BLaER1 (cell line): ENCODE results near the gene BIN1.

Experiments used
- H3K27ac ChIP-seq: shearing (Covaris generic); formaldehyde crosslinking; 2 replicates; pipeline ENCODE4 v1.8.1; 2022
- H3K27me3 ChIP-seq: shearing (Covaris generic); formaldehyde crosslinking; 2 replicates; pipeline ENCODE4 v1.8.1; 2022
- H3K36me3 ChIP-seq: shearing (Covaris generic); formaldehyde crosslinking; 2 replicates; pipeline ENCODE4 v1.8.1; 2022
- H3K4me1 ChIP-seq: shearing (Covaris generic); formaldehyde crosslinking; 2 replicates; pipeline ENCODE4 v1.8.1; 2022
- H3K4me2 ChIP-seq: shearing (Covaris generic); formaldehyde crosslinking; 2 replicates; pipeline ENCODE4 v1.8.1; 2022
- H3K4me3 ChIP-seq: shearing (Covaris generic); formaldehyde crosslinking; 2 replicates; pipeline ENCODE4 v1.8.1; 2022
- H3K9ac ChIP-seq: shearing (Covaris generic); formaldehyde crosslinking; 2 replicates; pipeline ENCODE4 v1.8.1; 2022
- H3K9me3 ChIP-seq: shearing (Covaris generic); formaldehyde crosslinking; 2 replicates; pipeline ENCODE4 v1.8.1; 2022
- H4K20me1 ChIP-seq: shearing (Covaris generic); formaldehyde crosslinking; 2 replicates; pipeline ENCODE4 v1.8.1; 2022
- Cebpa-rat ChIP-seq: shearing (Covaris generic); IDR thresholded peaks from 2 replicates; pipeline ENCODE4 v1.8.1; 2022

The BIN1 gene

GRCh38 chr2:127011231-127011661, 95.7 kb downstream of the BIN1 start:
- H3K9me3 ChIP-seq = no peaks in the 10 kb centered on the region
- H3K36me3 ChIP-seq = no peaks in the 10 kb centered on the region
- no peaks in the 10 kb centered on the region for H3K27me3 ChIP-seq
- peaks cover 19% of the 10 kb centered on the region for H3K4me1 ChIP-seq
- no peak overlapping the region for H3K4me3 ChIP-seq
- H3K9ac ChIP-seq = no peak overlapping the region
- H4K20me1 ChIP-seq = no peaks in the 10 kb centered on the region
- no peak overlapping the region for H3K4me2 ChIP-seq
- TF ChIP-seq Cebpa-rat = no peak
- H3K27ac ChIP-seq = no peak overlapping the region

- Histone ChIP-seq H3K4me3 (no peak overlapping the region), H3K9me3 (no peaks in the 10 kb centered on the region), H4K20me1 (no peaks in the 10 kb centered on the region), H3K36me3 (no peaks in the 10 kb centered on the region), H3K27ac (no peak overlapping the region), H3K4me2 (no peak overlapping the region), H3K9ac (no peak overlapping the region), H3K27me3 (no peaks in the 10 kb centered on the region), H3K4me1 (peaks cover 12% of the 10 kb centered on the region)
- TF ChIP-seq Cebpa-rat = no peak
Measured at GRCh38 chr2:127008265-127009015, 98.5 kb downstream of the BIN1 start.

GRCh38 chr2:127007652-127008051, 99.3 kb downstream of the BIN1 start:
- Histone ChIP-seq H3K9ac (no peak overlapping the region), H3K4me1 (peaks cover 4% of the 10 kb centered on the region), H3K36me3 (no peaks in the 10 kb centered on the region), H3K4me2 (no peak overlapping the region), H4K20me1 (no peaks in the 10 kb centered on the region), H3K9me3 (no peaks in the 10 kb centered on the region), H3K4me3 (no peak overlapping the region), H3K27me3 (no peaks in the 10 kb centered on the region), H3K27ac (no peak overlapping the region)
- no peak for TF ChIP-seq Cebpa-rat

GRCh38 chr2:127006962-127007361, 100.0 kb downstream of the BIN1 start:
- no peak overlapping the region for H3K4me2 ChIP-seq
- no peaks in the 10 kb centered on the region for H3K4me1 ChIP-seq
- TF ChIP-seq Cebpa-rat = no peak

GRCh38 chr2:127004893-127005600, 101.9 kb downstream of the BIN1 start:
- Histone ChIP-seq H3K27ac (no peak overlapping the region), H3K4me3 (no peak overlapping the region)
- TF ChIP-seq Cebpa-rat = no peak

More at GRCh38 chr2:127006962-127007361, 100.0 kb downstream of the BIN1 start:
- Histone ChIP-seq H3K36me3 (no peaks in the 10 kb centered on the region), H3K9ac (no peak overlapping the region), H3K4me3 (no peak overlapping the region), H3K27ac (no peak overlapping the region), H3K27me3 (no peaks in the 10 kb centered on the region), H4K20me1 (no peaks in the 10 kb centered on the region), H3K9me3 (no peaks in the 10 kb centered on the region)

GRCh38 chr2:127003070-127003800, 103.7 kb downstream of the BIN1 start:
- Histone ChIP-seq H3K4me3 (no peak overlapping the region), H4K20me1 (no peaks in the 10 kb centered on the region), H3K9me3 (no peaks in the 10 kb centered on the region), H3K27me3 (no peaks in the 10 kb centered on the region), H3K27ac (no peak overlapping the region), H3K4me1 (0 out of 2 replicates have a peak, but pooled peaks cover 4% of the 10 kb centered on the region), H3K4me2 (no peak overlapping the region), H3K9ac (no peak overlapping the region), H3K36me3 (no peaks in the 10 kb centered on the region)
- no peak for TF ChIP-seq Cebpa-rat

More at GRCh38 chr2:127004893-127005600, 101.9 kb downstream of the BIN1 start:
- Histone ChIP-seq H3K4me2 (no peak overlapping the region), H3K4me1 (no peaks in the 10 kb centered on the region), H4K20me1 (no peaks in the 10 kb centered on the region), H3K9me3 (no peaks in the 10 kb centered on the region), H3K27me3 (no peaks in the 10 kb centered on the region), H3K36me3 (no peaks in the 10 kb centered on the region), H3K9ac (no peak overlapping the region)

GRCh38 chr2:127001751-127002150, 105.2 kb downstream of the BIN1 start:
- H3K9ac ChIP-seq = no peak overlapping the region
- no peak for TF ChIP-seq Cebpa-rat
- H3K4me2 ChIP-seq = no peak overlapping the region
- no peak overlapping the region for H3K4me3 ChIP-seq
- H3K9me3 ChIP-seq = no peaks in the 10 kb centered on the region
- no peaks in the 10 kb centered on the region for H3K27me3 ChIP-seq
- no peak overlapping the region for H3K27ac ChIP-seq
- H3K4me1 ChIP-seq = 0 out of 2 replicates have a peak, but pooled peaks cover 4% of the 10 kb centered on the region
- H3K36me3 ChIP-seq = no peaks in the 10 kb centered on the region
- H4K20me1 ChIP-seq = no peaks in the 10 kb centered on the region

- Histone ChIP-seq H3K9ac (no peak overlapping the region), H3K9me3 (no peaks in the 10 kb centered on the region), H3K4me1 (0 out of 2 replicates have a peak, but pooled peaks cover 4% of the 10 kb centered on the region), H3K27ac (no peak overlapping the region), H3K4me3 (no peak overlapping the region), H3K36me3 (no peaks in the 10 kb centered on the region), H4K20me1 (no peaks in the 10 kb centered on the region), H3K27me3 (no peaks in the 10 kb centered on the region), H3K4me2 (no peak overlapping the region)
- no peak for TF ChIP-seq Cebpa-rat
Measured at GRCh38 chr2:127000937-127001336, 106.0 kb downstream of the BIN1 start.

GRCh38 chr2:127000194-127000593, 106.8 kb downstream of the BIN1 start:
- TF ChIP-seq Cebpa-rat = no peak
- Histone ChIP-seq H3K9me3 (no peaks in the 10 kb centered on the region), H3K27ac (no peak overlapping the region), H3K9ac (no peak overlapping the region), H3K27me3 (no peaks in the 10 kb centered on the region), H4K20me1 (no peaks in the 10 kb centered on the region), H3K36me3 (no peaks in the 10 kb centered on the region), H3K4me1 (0 out of 2 replicates have a peak, but pooled peaks cover 4% of the 10 kb centered on the region), H3K4me3 (no peak overlapping the region), H3K4me2 (no peak overlapping the region)
